ENCODE data around the gene HNRNPM.

Gene HNRNPM

GRCh38 chr19:8532225-8532624, 87.5 kb downstream of the HNRNPM start:
- Histone ChIP-seq H3K4me2 (no peak overlapping the region), H3K9me3 (no peaks in the 10 kb centered on the region), H3K27ac (no peak overlapping the region), H3K4me1 (0 out of 2 replicates have a peak, but pooled peaks cover 6% of the 10 kb centered on the region), H3K4me3 (no peak overlapping the region), H4K20me1 (no peaks in the 10 kb centered on the region), H3K9ac (no peak overlapping the region), H3K36me3 (peaks cover 19% of the 10 kb centered on the region), H3K27me3 (no peaks in the 10 kb centered on the region)
- no peak for TF ChIP-seq Cebpa-rat (IDR thresholded peaks at IDR 0.05)

GRCh38 chr19:8536282-8536681, 91.5 kb downstream of the HNRNPM start:
- H3K4me3 ChIP-seq = no peak overlapping the region
- no peak overlapping the region for H3K27ac ChIP-seq
- H4K20me1 ChIP-seq = no peaks in the 10 kb centered on the region
- H3K9ac ChIP-seq = no peak overlapping the region
- no peaks in the 10 kb centered on the region for H3K27me3 ChIP-seq
- H3K36me3 ChIP-seq = no peaks in the 10 kb centered on the region
- H3K4me1 ChIP-seq = 0 out of 2 replicates have a peak, but pooled peaks cover 2% of the 10 kb centered on the region
- TF ChIP-seq Cebpa-rat (IDR thresholded peaks at IDR 0.05) = no peak
- H3K9me3 ChIP-seq = no peaks in the 10 kb centered on the region
- no peak overlapping the region for H3K4me2 ChIP-seq

- H3K9ac ChIP-seq = no peak overlapping the region
- no peaks in the 10 kb centered on the region for H4K20me1 ChIP-seq
- H3K4me3 ChIP-seq = no peak overlapping the region
- H3K27me3 ChIP-seq = no peaks in the 10 kb centered on the region
- H3K9me3 ChIP-seq = no peaks in the 10 kb centered on the region
- H3K27ac ChIP-seq = no peak overlapping the region
- H3K4me2 ChIP-seq = no peak overlapping the region
- no peaks in the 10 kb centered on the region for H3K4me1 ChIP-seq
- H3K36me3 ChIP-seq = no peaks in the 10 kb centered on the region
- TF ChIP-seq Cebpa-rat (IDR thresholded peaks at IDR 0.05) = no peak
Observed at GRCh38 chr19:8537099-8537498, 92.3 kb downstream of the HNRNPM start.
